CD14-positive monocyte (primary cell): ENCODE data around the gene PLEKHM3. TPM values are rescaled to one million over a fixed set of nuclear protein-coding genes. Genes with fewer than 3 reads are reported as not detected.

ENCODE experiments used
- DNase-seq, 3 donors: peaks; one replicate each; pipeline ENCODE4 v3.0.0-alpha.2; 2011 to 2022
- H2AFZ ChIP-seq: 2 replicates; pipeline ENCODE4 v1.6.0; 2012; ENCODE audit warnings: mild to moderate bottlenecking, low read depth, low read length, inconsistent platforms; ENCODE audit not compliant: insufficient read depth, poor library complexity, severe bottlenecking
- H3K27ac ChIP-seq, 2 donors: 1 replicate in 1 of 2; 2 replicates in 1 of 2; pipeline ENCODE4 v1.5.1; 2012 to 2013; ENCODE audit warnings: low read length in 2 of 2, control low read depth in 1 of 2, inconsistent platforms in 1 of 2, low read depth in 1 of 2, mild to moderate bottlenecking in 1 of 2
- H3K27me3 ChIP-seq, 2 donors: one replicate each; pipeline versions ENCODE4 v1.6.0 to v1.6.1; 2011 to 2013; ENCODE audit warnings: low read length in 2 of 2; ENCODE audit not compliant: control insufficient read depth in 2 of 2, insufficient read depth in 2 of 2
- H3K36me3 ChIP-seq, 2 donors: replicated peaks in 1 of 2; 1 replicate in 1 of 2; 2 replicates in 1 of 2; pipeline versions ENCODE4 v1.5.1 to v1.6.1; 2012 to 2013; ENCODE audit warnings: low read length in 2 of 2, control low read depth in 1 of 2, inconsistent platforms in 1 of 2, mild to moderate bottlenecking in 1 of 2; ENCODE audit not compliant: insufficient read depth in 2 of 2, control insufficient read depth in 1 of 2
- H3K4me1 ChIP-seq, 2 donors: 1 replicate in 1 of 2; 2 replicates in 1 of 2; pipeline versions ENCODE4 v1.5.1 to v1.6.1; 2012 to 2013; ENCODE audit warnings: low read length in 2 of 2, control low read depth in 1 of 2, inconsistent platforms in 1 of 2, mild to moderate bottlenecking in 1 of 2, moderate library complexity in 1 of 2; ENCODE audit not compliant: insufficient read depth in 2 of 2, control insufficient read depth in 1 of 2
- H3K4me2 ChIP-seq: replicated peaks from 2 replicates; pipeline ENCODE3; 2012; ENCODE audit warnings: low read length, moderate library complexity, mild to moderate bottlenecking; ENCODE audit not compliant: poor library complexity, severe bottlenecking; ENCODE audit errors: extremely low read depth
- H3K4me3 ChIP-seq, 3 experiments: fragments of 200-600 bp in 1 of 3; sonication (generic) in 1 of 3; replicated peaks in 1 of 3; 1 replicate in 2 of 3; 2 replicates in 1 of 3; pipeline ENCODE4 v1.5.1; 2011 to 2013; ENCODE audit warnings: low read length in 3 of 3, mild to moderate bottlenecking in 3 of 3, control low read depth in 2 of 3, low read depth in 2 of 3, inconsistent platforms in 1 of 3, moderate library complexity in 1 of 3
- H3K79me2 ChIP-seq: 2 replicates; pipeline ENCODE4 v1.6.0; 2012; ENCODE audit warnings: mild to moderate bottlenecking, control low read depth, inconsistent platforms, low read length, moderate library complexity; ENCODE audit not compliant: insufficient read depth
- H3K9ac ChIP-seq: 2 replicates; pipeline ENCODE4 v1.6.0; 2017; ENCODE audit warnings: low read length, mild to moderate bottlenecking; ENCODE audit not compliant: insufficient read depth, poor library complexity, severe bottlenecking
- H3K9me3 ChIP-seq, 2 donors: replicated peaks in 1 of 2; 1 replicate in 1 of 2; 2 replicates in 1 of 2; pipeline versions ENCODE4 v1.5.1 to v1.6.1; 2012 to 2013; ENCODE audit warnings: low read length in 2 of 2, control low read depth in 1 of 2; ENCODE audit not compliant: control insufficient read depth in 1 of 2, insufficient read depth in 1 of 2
- H4K20me1 ChIP-seq: 2 replicates; pipeline ENCODE4 v1.6.0; 2012; ENCODE audit warnings: mild to moderate bottlenecking, low read length, control low read depth, moderate library complexity; ENCODE audit not compliant: insufficient read depth
- H3K27ac Mint-ChIP-seq, 7 donors: one replicate each; pipeline ENCODE4 v1.8.0; 2020; ENCODE audit warnings: mild to moderate bottlenecking in 7 of 7, mixed read lengths in 7 of 7, moderate library complexity in 6 of 7, inconsistent platforms in 2 of 7
- H3K27me3 Mint-ChIP-seq, 3 donors: one replicate each; pipeline ENCODE4 v1.8.0; 2021 to 2022; ENCODE audit warnings: low read depth in 3 of 3, mild to moderate bottlenecking in 3 of 3, mixed read lengths in 3 of 3, moderate library complexity in 3 of 3, inconsistent platforms in 1 of 3
- H3K36me3 Mint-ChIP-seq, 2 donors: one replicate each; pipeline ENCODE4 v1.8.0; 2020; ENCODE audit warnings: mixed read lengths in 2 of 2, inconsistent platforms in 1 of 2, mild to moderate bottlenecking in 1 of 2
- H3K4me1 Mint-ChIP-seq: one replicate; pipeline ENCODE4 v1.8.0; 2020; ENCODE audit warnings: mild to moderate bottlenecking, mixed read lengths
- H3K4me3 Mint-ChIP-seq, 2 donors: one replicate each; pipeline ENCODE4 v1.8.0; 2020; ENCODE audit warnings: mild to moderate bottlenecking in 2 of 2, mixed read lengths in 2 of 2, moderate library complexity in 1 of 2
- H3K9me3 Mint-ChIP-seq, 7 donors: one replicate each; pipeline ENCODE4 v1.8.0; 2020 to 2022; ENCODE audit warnings: mixed read lengths in 7 of 7, mild to moderate bottlenecking in 6 of 7, moderate library complexity in 6 of 7, inconsistent platforms in 2 of 7
- WGBS: methylation state at CpG from one replicate; pipeline ENCODE4 v1.1.5; 2013; ENCODE audit warnings: missing lambda C conversion rate; ENCODE audit not compliant: insufficient coverage; 5-methylcytosine and 5-hydroxymethylcytosine counted together
- intact Hi-C, 2 donors: fragments of 100-400 bp; cut with micrococcal nuclease; formaldehyde crosslinking; loops; one replicate each; pipeline versions ENCODE4 v1.15.0 to v1.15.1; 2023
- polyA plus RNA-seq, 3 donors: library from polyadenylated mRNA; depleted of rRNA in 1 of 3; unstranded in 2 of 3; stranded (reverse) in 1 of 3; fragments of 300-500 nt in 2 of 3; fragments of >200 nt in 1 of 3; fragmentation: Illumina TruSeq in 2 of 3; gene quantifications; 1 replicate in 2 of 3; 2 replicates in 1 of 3; pipeline ENCODE4 v1.2.3, GENCODE V29; 2012 to 2021
- TF ChIP-seq, protein P1 (sequence below): fragments of 200-600 bp; IDR thresholded peaks from one replicate; pipeline ENCODE4 v1.8.0; 2022; ENCODE audit warnings: antibody characterized with exemption, mild to moderate bottlenecking

The PLEKHM3 gene
- polyA plus RNA-seq, 3 donors, result 3.0 to 8.0 (median 3.0) TPM

DNA sequence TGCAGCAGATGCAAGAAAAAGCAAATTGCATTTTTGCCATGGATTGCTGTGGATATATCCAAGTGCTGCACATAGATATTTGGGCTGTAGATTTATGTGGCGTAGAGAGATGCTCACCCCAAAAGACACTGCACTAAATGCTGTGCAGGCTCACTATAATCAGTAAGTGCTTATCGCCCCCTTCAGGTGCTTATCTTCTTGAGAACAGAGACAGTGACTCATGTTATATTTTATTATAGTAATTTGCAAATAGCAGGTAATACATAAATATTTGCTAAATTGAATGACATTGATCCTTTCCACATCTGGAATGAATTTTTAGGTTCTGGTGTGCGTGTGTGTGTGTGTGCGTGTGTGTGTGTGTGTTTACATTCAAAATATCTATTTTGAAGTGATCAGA is 36.8 kb upstream of the PLEKHM3 start:
- H3K4me3 Mint-ChIP-seq, result no peak overlapping the region
- Histone ChIP-seq H3K27ac (no peak overlapping the region), H3K36me3 (no peaks in the 10 kb centered on the region), H4K20me1 (no peaks in the 10 kb centered on the region), H3K4me3 (no peak overlapping the region), H3K27me3 (no peaks in the 10 kb centered on the region), H3K4me2 (no peak overlapping the region), H3K9ac (no peak overlapping the region), H2AFZ (no peak overlapping the region), H3K4me1 (peaks cover 13% of the 10 kb centered on the region in 2 donors), H3K9me3 (no peaks in the 10 kb centered on the region), H3K79me2 (no peaks in the 10 kb centered on the region)
- no peaks in the 10 kb centered on the region for H3K36me3 Mint-ChIP-seq
- H3K27me3 Mint-ChIP-seq, result peaks cover 0 to 2% (median 0%) of the 10 kb centered on the region in 3 donors
- H3K9me3 Mint-ChIP-seq, result peaks cover 0 to 4% (median 0%) of the 10 kb centered on the region in 7 donors
- TF ChIP-seq, protein P1, sequence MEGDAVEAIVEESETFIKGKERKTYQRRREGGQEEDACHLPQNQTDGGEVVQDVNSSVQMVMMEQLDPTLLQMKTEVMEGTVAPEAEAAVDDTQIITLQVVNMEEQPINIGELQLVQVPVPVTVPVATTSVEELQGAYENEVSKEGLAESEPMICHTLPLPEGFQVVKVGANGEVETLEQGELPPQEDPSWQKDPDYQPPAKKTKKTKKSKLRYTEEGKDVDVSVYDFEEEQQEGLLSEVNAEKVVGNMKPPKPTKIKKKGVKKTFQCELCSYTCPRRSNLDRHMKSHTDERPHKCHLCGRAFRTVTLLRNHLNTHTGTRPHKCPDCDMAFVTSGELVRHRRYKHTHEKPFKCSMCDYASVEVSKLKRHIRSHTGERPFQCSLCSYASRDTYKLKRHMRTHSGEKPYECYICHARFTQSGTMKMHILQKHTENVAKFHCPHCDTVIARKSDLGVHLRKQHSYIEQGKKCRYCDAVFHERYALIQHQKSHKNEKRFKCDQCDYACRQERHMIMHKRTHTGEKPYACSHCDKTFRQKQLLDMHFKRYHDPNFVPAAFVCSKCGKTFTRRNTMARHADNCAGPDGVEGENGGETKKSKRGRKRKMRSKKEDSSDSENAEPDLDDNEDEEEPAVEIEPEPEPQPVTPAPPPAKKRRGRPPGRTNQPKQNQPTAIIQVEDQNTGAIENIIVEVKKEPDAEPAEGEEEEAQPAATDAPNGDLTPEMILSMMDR, result peak; percentile 26
- H3K4me1 Mint-ChIP-seq, result peaks cover 13% of the 10 kb centered on the region
- DNase-seq, result peak in 2 of 3 donors; percentile 12 to 19
- H3K27ac Mint-ChIP-seq, result no peak overlapping the region
- WGBS, result no CpG with 5 or more reads among the region's 4 CpGs
- intact Hi-C loops, result no loop called here

DNA sequence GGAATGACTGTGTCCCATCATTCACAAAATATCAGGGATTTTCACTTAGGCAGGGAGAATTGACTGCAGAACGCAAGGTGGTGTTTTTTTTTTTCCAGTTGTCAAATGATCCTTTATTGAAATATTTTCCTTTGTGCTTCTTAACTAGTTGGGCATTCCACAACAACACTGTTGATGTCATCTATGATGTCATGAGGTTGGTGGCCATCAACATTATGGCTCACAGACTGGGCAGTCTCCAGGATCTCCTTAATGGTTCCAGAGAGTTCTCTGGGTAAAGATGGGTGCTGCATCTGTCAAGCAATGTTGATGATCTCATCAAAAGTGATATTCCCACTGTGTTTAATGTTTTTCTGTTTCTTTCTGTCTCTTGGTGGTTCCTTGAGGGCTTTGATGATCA is 31.8 kb upstream of the PLEKHM3 start:
- H3K9me3 Mint-ChIP-seq, result peaks cover 0 to 4% (median 0%) of the 10 kb centered on the region in 7 donors

More for the DNA sequence above, 31.8 kb upstream of the PLEKHM3 start:
- no peak for DNase-seq
- intact Hi-C loops, result no loop called here
- H3K4me3 ChIP-seq, result no peak overlapping the region
- no peaks in the 10 kb centered on the region for H3K79me2 ChIP-seq
- TF ChIP-seq, protein P1, result no peak
- H3K4me3 Mint-ChIP-seq, result no peak overlapping the region
- H3K9me3 ChIP-seq, result no peaks in the 10 kb centered on the region
- no peak overlapping the region for H3K9ac ChIP-seq
- H3K4me2 ChIP-seq, result no peak overlapping the region
- no peaks in the 10 kb centered on the region for H3K36me3 Mint-ChIP-seq
- no CpG with 5 or more reads among the region's 1 CpG for WGBS
- no peak overlapping the region for H2AFZ ChIP-seq
- H3K27ac Mint-ChIP-seq, result no peak overlapping the region
- peaks cover 0 to 2% (median 0%) of the 10 kb centered on the region in 3 donors for H3K27me3 Mint-ChIP-seq
- H3K4me1 Mint-ChIP-seq, result peaks cover 15% of the 10 kb centered on the region
- H3K36me3 ChIP-seq, result no peaks in the 10 kb centered on the region
- H3K27me3 ChIP-seq, result no peaks in the 10 kb centered on the region
- no peak overlapping the region for H3K27ac ChIP-seq
- H3K4me1 ChIP-seq, result peaks cover 0 to 3% of the 10 kb centered on the region in 2 donors
- H4K20me1 ChIP-seq, result no peaks in the 10 kb centered on the region
